Measurements from ENCODE around the gene TBX2. TPM values are rescaled to one million over a fixed set of nuclear protein-coding genes. Genes with fewer than 3 reads are reported as not detected.

The TBX2 gene
- total and polyA plus RNA-seq, 9 of the 15 experiments (the other 6 are each of a cell fraction or from before 2014, with no cell fraction given) = 0.18 TPM; not detected in 8

DNA sequence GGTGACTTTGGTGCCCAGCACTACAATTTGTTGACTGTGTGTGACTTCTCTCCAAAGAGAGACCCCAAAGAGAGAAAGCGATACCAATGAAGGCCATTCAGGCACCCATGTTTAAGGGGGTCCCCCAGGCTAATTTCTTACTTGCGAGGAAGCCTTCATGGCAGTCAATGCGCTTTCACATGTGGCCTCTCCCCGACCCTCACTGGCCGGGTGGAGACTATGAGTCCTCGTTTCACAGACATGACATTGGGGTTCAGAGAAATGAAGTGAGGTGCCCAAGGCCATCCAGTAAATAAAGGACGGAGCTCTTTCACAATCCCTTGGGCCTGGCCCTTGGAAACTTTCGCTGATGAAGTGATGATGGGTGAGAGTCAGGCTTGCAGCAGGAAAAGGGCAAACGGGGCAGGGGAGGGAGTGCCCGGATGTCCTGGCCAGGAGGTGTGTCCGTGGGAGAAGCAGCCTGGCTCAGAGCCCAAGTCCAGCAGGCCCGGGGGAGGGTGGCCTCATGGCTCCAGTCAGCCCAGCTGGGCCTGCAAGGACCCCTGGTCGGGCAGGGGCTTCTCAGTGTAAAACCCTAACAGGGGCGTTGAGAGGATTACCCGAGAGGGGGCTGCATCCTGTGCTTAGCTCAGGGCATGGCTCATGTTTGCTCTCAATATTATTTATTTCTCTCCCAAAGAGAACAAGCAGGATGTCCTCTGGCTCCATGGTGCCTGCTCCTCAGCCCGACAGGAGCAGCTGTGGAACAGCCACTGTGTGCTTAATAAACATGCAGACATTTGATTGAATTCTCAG is 14.7 kb downstream of the TBX2 start (continued):
- TF ChIP-seq, protein P1, sequence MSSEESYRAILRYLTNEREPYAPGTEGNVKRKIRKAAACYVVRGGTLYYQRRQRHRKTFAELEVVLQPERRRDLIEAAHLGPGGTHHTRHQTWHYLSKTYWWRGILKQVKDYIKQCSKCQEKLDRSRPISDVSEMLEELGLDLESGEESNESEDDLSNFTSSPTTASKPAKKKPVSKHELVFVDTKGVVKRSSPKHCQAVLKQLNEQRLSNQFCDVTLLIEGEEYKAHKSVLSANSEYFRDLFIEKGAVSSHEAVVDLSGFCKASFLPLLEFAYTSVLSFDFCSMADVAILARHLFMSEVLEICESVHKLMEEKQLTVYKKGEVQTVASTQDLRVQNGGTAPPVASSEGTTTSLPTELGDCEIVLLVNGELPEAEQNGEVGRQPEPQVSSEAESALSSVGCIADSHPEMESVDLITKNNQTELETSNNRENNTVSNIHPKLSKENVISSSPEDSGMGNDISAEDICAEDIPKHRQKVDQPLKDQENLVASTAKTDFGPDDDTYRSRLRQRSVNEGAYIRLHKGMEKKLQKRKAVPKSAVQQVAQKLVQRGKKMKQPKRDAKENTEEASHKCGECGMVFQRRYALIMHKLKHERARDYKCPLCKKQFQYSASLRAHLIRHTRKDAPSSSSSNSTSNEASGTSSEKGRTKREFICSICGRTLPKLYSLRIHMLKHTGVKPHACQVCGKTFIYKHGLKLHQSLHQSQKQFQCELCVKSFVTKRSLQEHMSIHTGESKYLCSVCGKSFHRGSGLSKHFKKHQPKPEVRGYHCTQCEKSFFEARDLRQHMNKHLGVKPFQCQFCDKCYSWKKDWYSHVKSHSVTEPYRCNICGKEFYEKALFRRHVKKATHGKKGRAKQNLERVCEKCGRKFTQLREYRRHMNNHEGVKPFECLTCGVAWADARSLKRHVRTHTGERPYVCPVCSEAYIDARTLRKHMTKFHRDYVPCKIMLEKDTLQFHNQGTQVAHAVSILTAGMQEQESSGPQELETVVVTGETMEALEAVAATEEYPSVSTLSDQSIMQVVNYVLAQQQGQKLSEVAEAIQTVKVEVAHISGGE (CRISPR knock-in tag; IDR thresholded peaks at IDR 0.05) = peak in 1 of 3 experiments; percentile 93; a peak in 2 of 6 replicates
- TF ChIP-seq, protein P2, sequence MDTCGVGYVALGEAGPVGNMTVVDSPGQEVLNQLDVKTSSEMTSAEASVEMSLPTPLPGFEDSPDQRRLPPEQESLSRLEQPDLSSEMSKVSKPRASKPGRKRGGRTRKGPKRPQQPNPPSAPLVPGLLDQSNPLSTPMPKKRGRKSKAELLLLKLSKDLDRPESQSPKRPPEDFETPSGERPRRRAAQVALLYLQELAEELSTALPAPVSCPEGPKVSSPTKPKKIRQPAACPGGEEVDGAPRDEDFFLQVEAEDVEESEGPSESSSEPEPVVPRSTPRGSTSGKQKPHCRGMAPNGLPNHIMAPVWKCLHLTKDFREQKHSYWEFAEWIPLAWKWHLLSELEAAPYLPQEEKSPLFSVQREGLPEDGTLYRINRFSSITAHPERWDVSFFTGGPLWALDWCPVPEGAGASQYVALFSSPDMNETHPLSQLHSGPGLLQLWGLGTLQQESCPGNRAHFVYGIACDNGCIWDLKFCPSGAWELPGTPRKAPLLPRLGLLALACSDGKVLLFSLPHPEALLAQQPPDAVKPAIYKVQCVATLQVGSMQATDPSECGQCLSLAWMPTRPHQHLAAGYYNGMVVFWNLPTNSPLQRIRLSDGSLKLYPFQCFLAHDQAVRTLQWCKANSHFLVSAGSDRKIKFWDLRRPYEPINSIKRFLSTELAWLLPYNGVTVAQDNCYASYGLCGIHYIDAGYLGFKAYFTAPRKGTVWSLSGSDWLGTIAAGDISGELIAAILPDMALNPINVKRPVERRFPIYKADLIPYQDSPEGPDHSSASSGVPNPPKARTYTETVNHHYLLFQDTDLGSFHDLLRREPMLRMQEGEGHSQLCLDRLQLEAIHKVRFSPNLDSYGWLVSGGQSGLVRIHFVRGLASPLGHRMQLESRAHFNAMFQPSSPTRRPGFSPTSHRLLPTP (IDR thresholded peaks at IDR 0.05; ENCODE audit: borderline replicate concordance, extremely low read depth, insufficient read length) = no peak
- TF ChIP-seq NFIX (CRISPR knock-in tag; IDR thresholded peaks at IDR 0.05; ENCODE audit: low read depth) (no peak), PML (IDR thresholded peaks at IDR 0.05; ENCODE audit: low read length) (no peak), ZSCAN29 (IDR thresholded peaks at IDR 0.05) (no peak), POLR2AphosphoS5 (IDR thresholded peaks at IDR 0.05; ENCODE audit: control insufficient read depth, insufficient read depth, low read depth, low read length) (no peak), XRCC3 (IDR thresholded peaks at IDR 0.05) (no peak), ZNF586 (CRISPR knock-in tag; conservative IDR thresholded peaks at IDR 0.05) (no peak), ZNF274 (IDR thresholded peaks at IDR 0.05; ENCODE audit: borderline replicate concordance, low read depth, low read length) (peak; percentile 68)
